HFFc6 (cell line): ENCODE measurements around the gene SVBP. TPM values are rescaled to one million over a fixed set of nuclear protein-coding genes. Genes with fewer than 3 reads are reported as not detected.
A peak's percentile ranks its signal among the peaks of the same experiment; 100 is the strongest.
"Not testable (repeated sequence)": the region's sequence is repeated elsewhere in the genome, so short reads cannot be mapped to it uniquely, and the experiment has no call there.

ENCODE experiments used
- DNase-seq: peaks from one replicate; pipeline ENCODE4 v3.0.0-alpha.2; 2018
- H3K27ac Mint-ChIP-seq: 2 replicates; pipeline ENCODE4 v1.8.0; 2020; ENCODE audit warnings: mild to moderate bottlenecking, mixed read lengths
- H3K27me3 Mint-ChIP-seq: 2 replicates; pipeline ENCODE4 v1.8.0; 2021; ENCODE audit warnings: mild to moderate bottlenecking, moderate library complexity, mixed read lengths; ENCODE audit not compliant: insufficient read depth
- H3K36me3 Mint-ChIP-seq: 2 replicates; pipeline ENCODE4 v1.8.0; 2021; ENCODE audit warnings: low read depth, mixed read lengths
- H3K4me1 Mint-ChIP-seq: 2 replicates; pipeline ENCODE4 v1.8.0; 2020; ENCODE audit warnings: low read depth, mixed read lengths
- H3K4me3 Mint-ChIP-seq: 2 replicates; pipeline ENCODE4 v1.8.0; 2020; ENCODE audit warnings: mild to moderate bottlenecking, moderate library complexity, mixed read lengths
- H3K9me3 Mint-ChIP-seq: 2 replicates; pipeline ENCODE4 v1.8.0; 2020; ENCODE audit warnings: mild to moderate bottlenecking, mixed read lengths
- total RNA-seq, 6 experiments: library from RNA; stranded (reverse); fragmentation: NEBNext Ultra II Directional; extraction: Animal tissue kit (Norgen Biotek cat#: 25700); gene quantifications; 2 replicates in 1 of 6; 3 replicates in 5 of 6; pipeline ENCODE4 v1.2.3, GENCODE V29; 2021
- TF ChIP-seq, protein P1 (sequence below): fragments of 200-600 bp; sonication (generic); IDR thresholded peaks from 2 replicates; pipeline ENCODE4 v1.5.0; 2021; ENCODE audit warnings: antibody characterized with exemption, mild to moderate bottlenecking

SVBP gene
- total RNA-seq, 6 experiments from 2014 or later, result 9.6 to 17.8 (median 14.7) TPM

DNA sequence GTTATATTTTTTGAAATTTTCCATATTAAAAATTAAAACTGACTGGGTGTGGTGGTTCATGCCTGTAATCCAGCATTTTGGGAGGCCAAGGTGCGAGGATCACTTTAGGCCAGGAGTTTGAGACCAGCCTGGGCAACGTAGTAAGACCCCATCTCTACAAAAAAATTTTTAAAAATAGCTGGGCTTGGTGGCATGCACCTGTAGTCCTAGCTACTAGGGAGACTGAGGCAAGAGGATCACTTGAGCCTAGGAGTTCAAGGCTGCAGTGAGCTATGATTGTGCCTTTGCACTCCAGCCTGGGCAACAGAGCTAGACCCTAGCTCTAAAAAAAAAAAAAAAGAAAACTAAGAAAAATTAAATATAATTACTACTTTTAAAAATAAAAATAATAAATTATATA, 4.5 kb upstream of the SVBP start:
- DNase-seq, result no peak
- TF ChIP-seq, protein P1, sequence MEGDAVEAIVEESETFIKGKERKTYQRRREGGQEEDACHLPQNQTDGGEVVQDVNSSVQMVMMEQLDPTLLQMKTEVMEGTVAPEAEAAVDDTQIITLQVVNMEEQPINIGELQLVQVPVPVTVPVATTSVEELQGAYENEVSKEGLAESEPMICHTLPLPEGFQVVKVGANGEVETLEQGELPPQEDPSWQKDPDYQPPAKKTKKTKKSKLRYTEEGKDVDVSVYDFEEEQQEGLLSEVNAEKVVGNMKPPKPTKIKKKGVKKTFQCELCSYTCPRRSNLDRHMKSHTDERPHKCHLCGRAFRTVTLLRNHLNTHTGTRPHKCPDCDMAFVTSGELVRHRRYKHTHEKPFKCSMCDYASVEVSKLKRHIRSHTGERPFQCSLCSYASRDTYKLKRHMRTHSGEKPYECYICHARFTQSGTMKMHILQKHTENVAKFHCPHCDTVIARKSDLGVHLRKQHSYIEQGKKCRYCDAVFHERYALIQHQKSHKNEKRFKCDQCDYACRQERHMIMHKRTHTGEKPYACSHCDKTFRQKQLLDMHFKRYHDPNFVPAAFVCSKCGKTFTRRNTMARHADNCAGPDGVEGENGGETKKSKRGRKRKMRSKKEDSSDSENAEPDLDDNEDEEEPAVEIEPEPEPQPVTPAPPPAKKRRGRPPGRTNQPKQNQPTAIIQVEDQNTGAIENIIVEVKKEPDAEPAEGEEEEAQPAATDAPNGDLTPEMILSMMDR, result no peak
- Mint-ChIP-seq H3K27me3 (no peaks in the 10 kb centered on the region; the same call in 1 of the 2 replicates), H3K27ac (no peak overlapping the region), H3K4me1 (peaks cover 52% of the 10 kb centered on the region), H3K9me3 (no peaks in the 10 kb centered on the region), H3K36me3 (peaks cover 21% of the 10 kb centered on the region), H3K4me3 (no peak overlapping the region)

DNA sequence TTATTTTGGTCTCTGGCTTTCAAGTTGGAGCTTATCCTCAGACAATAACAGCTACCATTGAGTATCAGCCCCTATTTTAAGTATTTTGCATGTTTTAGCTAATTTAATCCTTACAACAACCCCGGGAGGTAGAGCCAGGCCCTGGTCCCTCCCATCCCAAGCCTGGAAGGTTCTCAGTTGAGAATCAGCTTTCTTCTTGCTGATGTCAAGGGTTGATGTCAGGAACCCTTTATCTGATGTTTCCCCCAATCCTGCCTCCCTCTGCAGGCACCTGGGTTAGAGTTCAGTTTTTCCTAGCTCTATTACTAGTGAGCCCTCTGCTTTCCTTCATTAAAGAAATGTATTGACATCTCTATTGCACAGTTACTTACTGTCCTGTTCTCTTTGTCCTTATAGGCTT, 3.6 kb upstream of the SVBP start:
- no peak for DNase-seq
- no peaks in the 10 kb centered on the region; the same call in 1 of the 2 replicates for H3K27me3 Mint-ChIP-seq

DNA sequence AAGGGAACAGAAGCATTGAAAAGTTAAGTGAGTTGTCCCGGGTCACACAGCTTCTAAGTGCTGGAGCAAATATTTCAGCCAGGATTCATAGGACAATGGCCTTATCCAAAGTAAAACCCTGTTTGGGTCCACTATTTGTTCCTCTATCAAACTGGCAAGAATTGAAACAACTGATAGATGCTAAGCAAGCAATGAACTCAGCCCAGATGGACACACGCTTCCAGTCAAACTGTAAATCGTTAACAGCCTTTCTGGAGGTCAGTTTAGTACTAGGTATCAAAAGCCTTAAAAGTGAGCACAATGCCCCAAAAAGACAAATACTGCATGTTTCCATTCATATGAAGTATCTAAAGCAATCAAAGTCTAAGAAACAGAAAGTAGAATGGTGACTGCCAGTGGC, 779 bp upstream of the SVBP start:
- peaks cover 4% of the 10 kb centered on the region; the same call in 1 of the 2 replicates for H3K9me3 Mint-ChIP-seq
- no peak for DNase-seq
- H3K36me3 Mint-ChIP-seq, result peaks cover 19% of the 10 kb centered on the region
- H3K27ac Mint-ChIP-seq, result peak overlapping the region; percentile 31; the same call in 1 of the 2 replicates
- H3K27me3 Mint-ChIP-seq, result no peaks in the 10 kb centered on the region
- TF ChIP-seq, protein P1, result no peak
- peak overlapping the region; percentile 88 for H3K4me3 Mint-ChIP-seq
- H3K4me1 Mint-ChIP-seq, result peaks cover 59% of the 10 kb centered on the region

More for the DNA sequence above, 3.6 kb upstream of the SVBP start:
- TF ChIP-seq, protein P1, result no peak
- H3K27ac Mint-ChIP-seq, result peak overlapping the region; percentile 12; the same call in 1 of the 2 replicates
- peaks cover 61% of the 10 kb centered on the region for H3K4me1 Mint-ChIP-seq
- peaks cover 21% of the 10 kb centered on the region for H3K36me3 Mint-ChIP-seq
- no peaks in the 10 kb centered on the region for H3K9me3 Mint-ChIP-seq
- H3K4me3 Mint-ChIP-seq, result no peak overlapping the region

DNA sequence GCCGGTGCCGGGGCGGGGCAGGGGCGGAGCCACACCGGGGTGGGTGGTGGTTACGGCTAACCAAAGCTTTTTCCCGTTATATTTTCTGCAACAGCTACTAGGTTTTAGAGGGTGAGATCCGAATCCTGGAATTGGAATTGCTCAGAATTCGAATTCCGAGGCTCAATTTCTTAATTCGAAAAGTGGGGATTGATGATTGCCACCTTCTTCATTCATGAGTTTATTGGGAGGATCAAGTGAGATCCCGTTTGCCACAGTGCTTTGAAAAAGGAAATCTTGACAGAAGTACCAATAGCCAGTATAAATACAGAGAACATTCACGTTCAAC, 207 bp upstream of the SVBP start:
- Mint-ChIP-seq H3K27me3 (no peaks in the 10 kb centered on the region), H3K27ac (peak overlapping the region; percentile 38; the same call in 1 of the 2 replicates), H3K9me3 (peaks cover 4% of the 10 kb centered on the region; the same call in 1 of the 2 replicates), H3K36me3 (peaks cover 14% of the 10 kb centered on the region), H3K4me3 (peak overlapping the region; percentile 88), H3K4me1 (peaks cover 53% of the 10 kb centered on the region)
- TF ChIP-seq, protein P1, result no peak
- DNase-seq, result no peak

DNA sequence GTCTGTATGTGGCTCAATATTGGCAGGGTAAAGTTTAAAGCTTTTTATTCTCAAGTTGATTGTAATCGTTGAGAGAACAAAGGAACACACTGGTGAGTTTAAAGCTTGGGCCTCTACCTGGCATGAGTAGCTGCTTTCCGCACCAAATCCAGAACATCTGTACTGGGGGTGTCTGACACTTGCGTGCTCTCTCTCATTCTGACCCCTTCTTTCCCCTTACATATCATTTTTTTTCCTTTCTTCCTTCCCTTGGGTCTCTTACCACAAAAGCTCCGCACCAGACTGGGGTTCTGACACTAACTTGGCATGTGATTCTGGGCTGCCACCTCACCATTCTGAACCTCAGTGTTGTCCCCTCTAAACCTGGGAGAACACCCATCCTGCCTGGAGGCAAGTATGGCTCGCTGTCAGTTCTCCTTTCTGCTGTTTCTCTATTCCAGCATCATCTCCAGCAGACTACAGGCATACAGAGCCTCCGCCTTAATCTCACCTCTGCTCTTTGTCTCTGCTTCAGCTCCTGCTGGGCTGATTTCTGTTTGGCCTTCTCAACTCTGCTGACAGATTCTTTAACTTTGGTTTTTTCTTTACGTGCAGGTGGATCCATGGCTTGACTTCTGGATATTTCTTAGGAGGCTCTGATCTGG, 1.1 kb downstream of the SVBP start:
- peak overlapping the region; percentile 81 for H3K27ac Mint-ChIP-seq
- TF ChIP-seq, protein P1, result no peak
- no peaks in the 10 kb centered on the region for H3K27me3 Mint-ChIP-seq
- H3K36me3 Mint-ChIP-seq, result peaks cover 14% of the 10 kb centered on the region
- peaks cover 4% of the 10 kb centered on the region; the same call in 1 of the 2 replicates for H3K9me3 Mint-ChIP-seq
- H3K4me1 Mint-ChIP-seq, result peaks cover 50% of the 10 kb centered on the region
- no peak for DNase-seq
- H3K4me3 Mint-ChIP-seq, result peak overlapping the region; percentile 88

DNA sequence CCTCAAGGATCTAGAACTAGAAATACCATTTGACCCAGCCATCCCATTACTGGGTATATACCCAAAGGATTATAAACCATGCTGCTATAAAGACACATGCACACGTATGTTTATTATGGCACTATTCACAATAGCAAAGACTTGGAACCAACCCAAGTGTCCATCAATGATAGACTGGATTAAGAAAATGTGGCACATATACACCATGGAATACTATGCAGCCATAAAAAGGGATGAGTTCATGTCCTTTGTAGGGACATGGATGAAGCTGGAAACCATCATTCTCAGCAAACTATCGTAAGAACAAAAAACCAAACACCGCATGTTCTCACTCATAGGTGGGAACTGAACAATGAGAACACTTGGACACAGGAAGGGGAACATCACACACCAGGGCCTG, 2.4 kb downstream of the SVBP start:
- not testable (repeated sequence) for H3K4me3 Mint-ChIP-seq

More for the DNA sequence above, 2.4 kb downstream of the SVBP start:
- peaks cover 14% of the 10 kb centered on the region for H3K36me3 Mint-ChIP-seq
- peaks cover 38% of the 10 kb centered on the region for H3K4me1 Mint-ChIP-seq
- not testable (repeated sequence) for H3K27ac Mint-ChIP-seq, DNase-seq, H3K9me3 Mint-ChIP-seq, H3K27me3 Mint-ChIP-seq
